ENCODE results near the gene ADGB. TPM values are rescaled to one million over a fixed set of nuclear protein-coding genes. Genes with fewer than 3 reads are reported as not detected.
"Not testable (repeated sequence)": the region's sequence is repeated elsewhere in the genome, so short reads cannot be mapped to it uniquely, and the experiment has no call there.

ADGB gene
- total and polyA plus RNA-seq, 2 donors (not counting 1 experiment from before 2014, with no cell fraction given) = not detected

DNA sequence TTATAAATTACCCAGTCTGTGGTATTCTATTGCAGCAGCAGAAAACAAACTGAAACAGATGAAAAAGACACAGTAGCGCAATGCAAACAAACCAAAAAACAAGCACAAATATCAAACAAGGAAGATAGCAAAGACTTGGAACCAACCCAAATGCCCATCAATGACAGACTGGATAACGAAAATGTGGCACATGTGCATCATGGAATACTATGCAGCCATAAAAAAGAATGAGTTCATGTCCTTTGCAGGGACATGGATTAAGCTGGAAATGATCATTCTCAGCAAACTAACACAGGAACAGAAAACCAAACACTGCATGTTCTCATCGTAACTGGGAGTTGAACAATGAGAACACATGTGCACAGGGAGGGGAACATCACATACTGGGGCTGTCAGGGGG lies 30.2 kb upstream of the ADGB start:
- H3K9me3 ChIP-seq (ENCODE audit: control extremely low read depth in 1 of 3, control insufficient read depth in 2 of 3, insufficient read depth in 1 of 3, low read length in 2 of 3); H3K4me1 Mint-ChIP-seq; H3K9ac ChIP-seq (ENCODE audit: low read length); H2AFZ ChIP-seq (ENCODE audit: insufficient read depth, low read depth, low read length, poor library complexity, severe bottlenecking); H3K27me3 Mint-ChIP-seq; H4K20me1 ChIP-seq (ENCODE audit: control insufficient read depth, insufficient read depth, low read length, poor library complexity, severe bottlenecking); H3K4me3 Mint-ChIP-seq; ATAC-seq (ENCODE audit: low read depth); CTCF ChIA-PET; DNase-seq; H3K27ac Mint-ChIP-seq; H3K27me3 ChIP-seq (replicated peaks in 1 of 4; ENCODE audit: control extremely low read depth in 1 of 4, control insufficient read depth in 3 of 4, insufficient read depth in 4 of 4, low read length in 3 of 4); H3K4me1 ChIP-seq (ENCODE audit: control insufficient read depth in 2 of 2, insufficient read depth in 2 of 2, low read length in 2 of 2); H3K4me2 ChIP-seq (replicated peaks; ENCODE audit: low read depth, low read length, poor library complexity, severe bottlenecking); H3K36me3 ChIP-seq (replicated peaks in 1 of 2; ENCODE audit: control extremely low read depth in 1 of 2, control insufficient read depth in 1 of 2, extremely low read depth in 1 of 2, insufficient read depth in 2 of 2, low read length in 1 of 2); H3K9me3 Mint-ChIP-seq (ENCODE audit: insufficient read depth); POLR2A ChIA-PET; H3K79me2 ChIP-seq (ENCODE audit: control insufficient read depth, insufficient read depth, low read length); H3K27ac ChIP-seq (ENCODE audit: low read length in 2 of 2); intact Hi-C loops (cut with micrococcal nuclease); H3K4me3 ChIP-seq (ENCODE audit: control extremely low read depth in 1 of 5, extremely low read depth in 1 of 5, insufficient read depth in 1 of 5, low read depth in 2 of 5, low read length in 4 of 5): not testable (repeated sequence)
- 87% methylated on average over 3 of the region's 3 CpGs for WGBS (ENCODE audit: insufficient coverage)

DNA sequence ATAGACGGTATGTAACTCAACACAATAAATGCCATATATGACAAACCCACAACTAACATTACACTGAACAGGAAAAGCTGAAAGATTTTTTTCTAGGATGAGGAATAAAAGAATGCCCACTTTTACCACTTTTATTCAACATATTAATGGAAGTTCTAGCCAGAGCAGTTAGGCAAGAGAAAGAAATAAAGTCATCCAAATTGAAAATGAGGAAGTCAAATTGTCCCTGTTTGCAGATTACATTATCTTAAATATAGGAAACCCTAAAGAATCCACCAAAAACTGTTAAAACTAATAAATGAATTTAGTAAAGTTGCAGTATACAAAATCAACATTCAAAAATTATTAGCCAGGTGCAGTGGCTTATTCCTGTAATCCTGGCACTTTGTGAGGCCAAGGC lies 24.6 kb upstream of the ADGB start:
- POLR2A ChIA-PET = no interaction called here
- no CpG with 5 or more reads among the region's 1 CpG for WGBS (ENCODE audit: insufficient coverage)

More for the DNA sequence above, 24.6 kb upstream of the ADGB start:
- H3K4me3 Mint-ChIP-seq = no peak overlapping the region
- H3K27me3 ChIP-seq (replicated peaks in 1 of 4; ENCODE audit: control extremely low read depth in 1 of 4, control insufficient read depth in 3 of 4, insufficient read depth in 4 of 4, low read length in 3 of 4) = no peaks in the 10 kb centered on the region
- TF ChIP-seq EZH2 (IDR thresholded peaks at IDR 0.05; ENCODE audit: borderline replicate concordance, insufficient read depth, low read depth, low read length, poor library complexity, severe bottlenecking) = no peak
- TF ChIP-seq, protein P1, sequence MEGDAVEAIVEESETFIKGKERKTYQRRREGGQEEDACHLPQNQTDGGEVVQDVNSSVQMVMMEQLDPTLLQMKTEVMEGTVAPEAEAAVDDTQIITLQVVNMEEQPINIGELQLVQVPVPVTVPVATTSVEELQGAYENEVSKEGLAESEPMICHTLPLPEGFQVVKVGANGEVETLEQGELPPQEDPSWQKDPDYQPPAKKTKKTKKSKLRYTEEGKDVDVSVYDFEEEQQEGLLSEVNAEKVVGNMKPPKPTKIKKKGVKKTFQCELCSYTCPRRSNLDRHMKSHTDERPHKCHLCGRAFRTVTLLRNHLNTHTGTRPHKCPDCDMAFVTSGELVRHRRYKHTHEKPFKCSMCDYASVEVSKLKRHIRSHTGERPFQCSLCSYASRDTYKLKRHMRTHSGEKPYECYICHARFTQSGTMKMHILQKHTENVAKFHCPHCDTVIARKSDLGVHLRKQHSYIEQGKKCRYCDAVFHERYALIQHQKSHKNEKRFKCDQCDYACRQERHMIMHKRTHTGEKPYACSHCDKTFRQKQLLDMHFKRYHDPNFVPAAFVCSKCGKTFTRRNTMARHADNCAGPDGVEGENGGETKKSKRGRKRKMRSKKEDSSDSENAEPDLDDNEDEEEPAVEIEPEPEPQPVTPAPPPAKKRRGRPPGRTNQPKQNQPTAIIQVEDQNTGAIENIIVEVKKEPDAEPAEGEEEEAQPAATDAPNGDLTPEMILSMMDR (IDR thresholded peaks at IDR 0.05) = no peak
- no peak overlapping the region for H3K27ac Mint-ChIP-seq
- no peaks in the 10 kb centered on the region for H3K36me3 ChIP-seq (replicated peaks in 1 of 2; ENCODE audit: control extremely low read depth in 1 of 2, control insufficient read depth in 1 of 2, extremely low read depth in 1 of 2, insufficient read depth in 2 of 2, low read length in 1 of 2)
- H3K27me3 Mint-ChIP-seq = no peaks in the 10 kb centered on the region
- no peak overlapping the region for H3K27ac ChIP-seq (ENCODE audit: low read length in 2 of 2)
- H3K79me2 ChIP-seq (ENCODE audit: control insufficient read depth, insufficient read depth, low read length) = no peaks in the 10 kb centered on the region
- DNase-seq = no peak
- H2AFZ ChIP-seq (ENCODE audit: insufficient read depth, low read depth, low read length, poor library complexity, severe bottlenecking) = no peak overlapping the region
- H3K4me1 Mint-ChIP-seq = no peaks in the 10 kb centered on the region
- H3K9me3 ChIP-seq (ENCODE audit: control extremely low read depth in 1 of 3, control insufficient read depth in 2 of 3, insufficient read depth in 1 of 3, low read length in 2 of 3) = peaks cover 0 to 8% (median 0%) of the 10 kb centered on the region in 3 donors
- peaks cover 8% of the 10 kb centered on the region for H3K9me3 Mint-ChIP-seq (ENCODE audit: insufficient read depth)
- no peaks in the 10 kb centered on the region for H3K4me1 ChIP-seq (ENCODE audit: control insufficient read depth in 2 of 2, insufficient read depth in 2 of 2, low read length in 2 of 2)
- no peak overlapping the region for H3K4me3 ChIP-seq (ENCODE audit: control extremely low read depth in 1 of 5, extremely low read depth in 1 of 5, insufficient read depth in 1 of 5, low read depth in 2 of 5, low read length in 4 of 5)
- intact Hi-C loops (cut with micrococcal nuclease) = no loop called here
- H3K4me2 ChIP-seq (replicated peaks; ENCODE audit: low read depth, low read length, poor library complexity, severe bottlenecking) = no peak overlapping the region
- CTCF ChIA-PET = no interaction called here
- ATAC-seq (ENCODE audit: low read depth) = no peak
- no peak overlapping the region for H3K9ac ChIP-seq (ENCODE audit: low read length)
- H4K20me1 ChIP-seq (ENCODE audit: control insufficient read depth, insufficient read depth, low read length, poor library complexity, severe bottlenecking) = no peaks in the 10 kb centered on the region

Data from B cell (primary cell).